ENCODE measurements around the gene MYBPH. TPM values are rescaled to one million over a fixed set of nuclear protein-coding genes. Genes with fewer than 3 reads are reported as not detected.
A peak's percentile ranks its signal among the peaks of the same experiment; 100 is the strongest.

The MYBPH gene
- total RNA-seq, 2 donors from 2014 or later: not detected

DNA sequence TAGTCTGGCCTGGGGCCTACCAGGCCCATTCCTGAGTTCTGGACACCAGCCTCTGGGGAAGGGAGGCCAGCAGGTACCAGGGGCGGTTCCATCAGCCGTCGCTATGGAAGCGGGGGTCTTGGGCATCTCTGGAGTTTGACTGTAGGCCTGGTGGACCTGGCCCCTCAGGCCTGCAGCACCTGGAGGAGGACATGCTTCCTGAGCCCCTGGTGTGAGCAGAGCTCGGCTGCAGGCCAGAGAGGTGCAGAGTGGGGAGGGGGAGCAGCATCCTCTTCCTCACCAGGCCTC lies 7.8 kb downstream of the MYBPH start:
- H3K36me3 ChIP-seq: no peaks in the 10 kb centered on the region
- TF ChIP-seq, protein P1, sequence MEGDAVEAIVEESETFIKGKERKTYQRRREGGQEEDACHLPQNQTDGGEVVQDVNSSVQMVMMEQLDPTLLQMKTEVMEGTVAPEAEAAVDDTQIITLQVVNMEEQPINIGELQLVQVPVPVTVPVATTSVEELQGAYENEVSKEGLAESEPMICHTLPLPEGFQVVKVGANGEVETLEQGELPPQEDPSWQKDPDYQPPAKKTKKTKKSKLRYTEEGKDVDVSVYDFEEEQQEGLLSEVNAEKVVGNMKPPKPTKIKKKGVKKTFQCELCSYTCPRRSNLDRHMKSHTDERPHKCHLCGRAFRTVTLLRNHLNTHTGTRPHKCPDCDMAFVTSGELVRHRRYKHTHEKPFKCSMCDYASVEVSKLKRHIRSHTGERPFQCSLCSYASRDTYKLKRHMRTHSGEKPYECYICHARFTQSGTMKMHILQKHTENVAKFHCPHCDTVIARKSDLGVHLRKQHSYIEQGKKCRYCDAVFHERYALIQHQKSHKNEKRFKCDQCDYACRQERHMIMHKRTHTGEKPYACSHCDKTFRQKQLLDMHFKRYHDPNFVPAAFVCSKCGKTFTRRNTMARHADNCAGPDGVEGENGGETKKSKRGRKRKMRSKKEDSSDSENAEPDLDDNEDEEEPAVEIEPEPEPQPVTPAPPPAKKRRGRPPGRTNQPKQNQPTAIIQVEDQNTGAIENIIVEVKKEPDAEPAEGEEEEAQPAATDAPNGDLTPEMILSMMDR (IDR thresholded peaks at IDR 0.05): no peak
- DNase-seq: no peak
- H3K9me3 ChIP-seq: no peaks in the 10 kb centered on the region
- intact Hi-C loops (cut with DNase I): no loop called here
- no peaks in the 10 kb centered on the region for H3K4me1 ChIP-seq
- H3K27ac ChIP-seq: no peak overlapping the region
- H3K27me3 ChIP-seq: no peaks in the 10 kb centered on the region
- no peak overlapping the region for H3K4me3 ChIP-seq
- no peak overlapping the region for H3K9ac ChIP-seq (ENCODE audit: low read depth in 2 of 2, low read length in 2 of 2)

DNA sequence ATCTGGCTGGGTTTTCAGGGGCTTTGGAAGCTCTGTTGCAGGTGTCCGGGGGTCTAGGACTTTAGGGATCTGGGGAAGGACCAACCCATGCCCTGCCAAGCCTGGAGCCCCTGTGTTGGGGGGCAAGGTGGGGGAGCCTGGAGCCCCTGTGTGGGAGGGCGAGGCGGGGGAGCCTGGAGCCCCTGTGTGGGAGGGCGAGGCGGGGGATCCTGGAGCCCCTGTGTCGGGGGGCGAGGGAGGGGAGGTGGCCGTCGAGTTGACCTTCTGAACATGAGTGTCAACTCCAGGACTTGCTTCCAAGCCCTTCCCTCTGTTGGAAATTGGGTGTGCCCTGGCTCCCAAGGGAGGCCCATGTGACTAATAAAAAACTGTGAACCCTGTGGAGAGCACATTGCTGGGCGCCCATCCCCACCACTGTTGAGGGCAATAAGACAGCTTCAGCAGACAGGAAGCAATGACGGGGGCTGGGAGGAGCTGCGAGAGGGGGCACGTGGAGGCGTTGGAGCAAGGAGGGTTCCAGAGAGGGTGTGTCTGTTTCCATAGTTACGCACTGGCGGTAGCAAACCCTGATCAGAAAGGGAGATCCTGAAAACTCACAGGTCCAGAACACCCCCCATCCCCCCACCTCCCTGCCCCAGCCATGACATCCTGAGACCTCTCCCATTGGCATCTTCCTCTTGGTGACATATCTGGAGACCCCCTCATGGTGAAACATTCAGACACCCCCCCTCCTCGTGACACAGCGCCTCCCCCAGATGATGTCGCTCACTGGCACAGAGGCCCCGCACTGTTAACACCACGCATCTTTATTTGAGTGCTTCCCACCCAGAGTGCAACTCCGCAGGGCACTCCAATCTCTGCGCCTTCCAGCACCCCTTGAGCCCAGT lies 8.4 kb downstream of the MYBPH start:
- Histone ChIP-seq H3K36me3 (no peaks in the 10 kb centered on the region), H3K27me3 (no peaks in the 10 kb centered on the region), H3K27ac (no peak overlapping the region), H3K4me1 (no peaks in the 10 kb centered on the region), H3K9me3 (no peaks in the 10 kb centered on the region), H3K4me3 (no peak overlapping the region), H3K9ac (ENCODE audit: low read depth in 2 of 2, low read length in 2 of 2) (no peak overlapping the region)
- intact Hi-C loops (cut with DNase I): no loop called here
- TF ChIP-seq, protein P1 (IDR thresholded peaks at IDR 0.05): no peak
- DNase-seq: no peak

DNA sequence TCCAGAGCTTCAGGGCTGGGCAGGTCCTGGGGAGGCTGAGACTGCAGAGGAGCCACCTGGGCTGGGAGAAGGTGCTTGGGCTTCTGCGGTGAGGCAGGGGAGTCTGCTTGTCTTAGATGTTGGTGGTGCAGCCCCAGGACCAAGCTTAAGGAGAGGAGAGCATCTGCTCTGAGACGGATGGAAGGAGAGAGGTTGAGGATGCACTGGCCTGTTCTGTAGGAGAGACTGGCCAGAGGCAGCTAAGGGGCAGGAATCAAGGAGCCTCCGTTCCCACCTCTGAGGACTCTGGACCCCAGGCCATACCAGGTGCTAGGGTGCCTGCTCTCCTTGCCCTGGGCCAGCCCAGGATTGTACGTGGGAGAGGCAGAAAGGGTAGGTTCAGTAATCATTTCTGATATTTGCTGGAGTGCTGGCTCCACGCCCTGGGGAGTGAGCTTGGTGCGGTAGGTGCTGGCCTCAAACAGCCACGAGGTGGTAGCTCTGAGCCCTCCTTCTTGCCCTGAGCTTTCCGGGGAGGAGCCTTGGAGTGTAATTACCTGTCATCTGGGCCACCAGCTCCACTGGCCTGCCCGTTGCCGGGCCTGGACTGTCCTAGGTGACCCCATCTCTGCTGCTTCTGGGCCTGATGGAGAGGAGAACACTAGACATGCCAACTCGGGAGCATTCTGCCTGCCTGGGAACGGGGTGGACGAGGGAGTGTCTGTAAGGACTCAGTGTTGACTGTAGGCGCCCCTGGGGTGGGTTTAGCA lies 9.3 kb downstream of the MYBPH start:
- intact Hi-C loops (cut with DNase I): no loop called here
- TF ChIP-seq, protein P1 (IDR thresholded peaks at IDR 0.05): no peak
- no peaks in the 10 kb centered on the region for H3K36me3 ChIP-seq
- no peaks in the 10 kb centered on the region for H3K4me1 ChIP-seq
- H3K27me3 ChIP-seq: no peaks in the 10 kb centered on the region
- H3K27ac ChIP-seq: no peak overlapping the region
- peak; percentile 59 for DNase-seq
- H3K9me3 ChIP-seq: no peaks in the 10 kb centered on the region
- no peak overlapping the region for H3K9ac ChIP-seq (ENCODE audit: low read depth in 2 of 2, low read length in 2 of 2)
- no peak overlapping the region for H3K4me3 ChIP-seq

DNA sequence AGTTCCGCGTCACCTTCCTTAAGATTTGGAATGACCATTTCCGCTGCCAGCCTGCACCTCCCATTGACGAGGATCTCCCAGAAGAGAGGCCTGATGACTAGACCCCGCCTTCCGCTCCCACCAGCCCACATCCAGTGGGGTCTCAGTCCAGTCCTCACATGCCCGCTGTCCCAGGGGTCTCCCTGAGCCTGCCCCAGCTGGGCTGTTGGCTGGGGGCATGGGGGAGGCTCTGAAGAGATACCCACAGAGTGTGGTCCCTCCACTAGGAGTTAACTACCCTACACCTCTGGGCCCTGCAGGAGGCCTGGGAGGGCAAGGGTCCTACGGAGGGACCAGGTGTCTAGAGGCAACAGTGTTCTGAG lies 9.8 kb downstream of the MYBPH start:
- Histone ChIP-seq H3K4me3 (no peak overlapping the region), H3K9ac (ENCODE audit: low read depth in 2 of 2, low read length in 2 of 2) (no peak overlapping the region), H3K9me3 (no peaks in the 10 kb centered on the region), H3K27me3 (no peaks in the 10 kb centered on the region), H3K36me3 (no peaks in the 10 kb centered on the region), H3K27ac (no peak overlapping the region), H3K4me1 (no peaks in the 10 kb centered on the region)
- intact Hi-C loops (cut with DNase I): no loop called here
- no peak for DNase-seq
- TF ChIP-seq, protein P1 (IDR thresholded peaks at IDR 0.05): no peak

DNA sequence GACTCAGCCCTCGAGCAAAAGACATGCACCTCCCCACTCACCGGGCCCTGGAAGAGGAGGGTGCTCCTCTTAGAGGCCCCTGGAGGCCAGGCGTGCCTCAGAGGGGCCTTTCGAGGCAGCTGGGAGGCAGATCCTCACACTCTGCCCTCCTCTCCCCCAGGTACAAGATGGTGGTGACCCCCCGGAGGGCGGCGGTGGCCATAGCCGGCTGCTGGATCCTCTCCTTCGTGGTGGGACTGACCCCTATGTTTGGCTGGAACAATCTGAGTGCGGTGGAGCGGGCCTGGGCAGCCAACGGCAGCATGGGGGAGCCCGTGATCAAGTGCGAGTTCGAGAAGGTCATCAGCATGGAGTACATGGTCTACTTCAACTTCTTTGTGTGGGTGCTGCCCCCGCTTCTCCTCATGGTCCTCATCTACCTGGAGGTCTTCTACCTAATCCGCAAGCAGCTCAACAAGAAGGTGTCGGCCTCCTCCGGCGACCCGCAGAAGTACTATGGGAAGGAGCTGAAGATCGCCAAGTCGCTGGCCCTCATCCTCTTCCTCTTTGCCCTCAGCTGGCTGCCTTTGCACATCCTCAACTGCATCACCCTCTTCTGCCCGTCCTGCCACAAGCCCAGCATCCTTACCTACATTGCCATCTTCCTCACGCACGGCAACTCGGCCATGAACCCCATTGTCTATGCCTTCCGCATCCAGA lies 10.4 kb downstream of the MYBPH start:
- no peak overlapping the region for H3K27ac ChIP-seq
- H3K9ac ChIP-seq (ENCODE audit: low read depth in 2 of 2, low read length in 2 of 2): no peak overlapping the region
- no peak for DNase-seq
- intact Hi-C loops (cut with DNase I): no loop called here
- H3K27me3 ChIP-seq: no peaks in the 10 kb centered on the region
- H3K4me3 ChIP-seq: no peak overlapping the region
- H3K4me1 ChIP-seq: no peaks in the 10 kb centered on the region
- H3K36me3 ChIP-seq: no peaks in the 10 kb centered on the region
- TF ChIP-seq, protein P1 (IDR thresholded peaks at IDR 0.05): no peak
- H3K9me3 ChIP-seq: no peaks in the 10 kb centered on the region
